ENCODE results near the gene PRKACB.

Gene PRKACB

DNA sequence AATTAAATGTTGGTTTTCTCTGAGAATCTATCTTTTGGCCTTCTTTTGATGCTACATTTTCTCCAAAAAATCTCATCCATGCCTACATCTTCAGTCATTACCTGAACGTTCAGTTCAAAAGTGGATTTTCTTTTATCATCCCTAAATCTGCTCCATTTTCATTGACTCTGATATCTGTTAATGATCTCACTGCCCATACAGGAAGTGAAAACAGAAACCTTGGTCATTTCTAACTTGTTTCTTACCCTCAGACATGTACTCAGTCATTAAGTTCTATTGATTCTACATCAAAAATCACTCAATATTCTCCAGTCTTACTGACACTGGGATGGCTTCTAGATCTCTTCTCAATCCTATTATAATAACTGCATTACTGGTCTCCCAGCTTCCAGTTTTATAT lies 22.7 kb downstream of the PRKACB start:
- H3K4me3 ChIP-seq (ENCODE audit: low read depth, low read length): no peak overlapping the region

DNA sequence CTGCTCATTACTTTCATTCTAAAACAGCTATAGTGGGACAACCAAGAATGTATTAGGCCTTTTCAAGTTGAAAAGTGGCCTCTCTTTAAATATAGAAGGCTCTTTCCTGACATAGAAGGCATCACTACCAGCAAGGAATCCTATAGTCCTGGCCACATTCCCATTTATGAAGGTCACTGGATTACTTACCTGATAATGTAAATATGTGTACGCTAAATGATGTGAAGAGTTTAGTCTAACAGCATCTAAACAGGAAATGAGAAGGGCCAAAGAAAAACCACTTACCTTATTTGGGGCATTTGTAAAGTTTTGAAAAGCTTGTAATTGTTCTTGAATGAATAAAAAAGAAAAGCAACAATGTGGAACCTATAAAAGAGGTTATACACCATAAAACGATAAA lies 24.7 kb downstream of the PRKACB start:
- TF ChIP-seq, protein P1, sequence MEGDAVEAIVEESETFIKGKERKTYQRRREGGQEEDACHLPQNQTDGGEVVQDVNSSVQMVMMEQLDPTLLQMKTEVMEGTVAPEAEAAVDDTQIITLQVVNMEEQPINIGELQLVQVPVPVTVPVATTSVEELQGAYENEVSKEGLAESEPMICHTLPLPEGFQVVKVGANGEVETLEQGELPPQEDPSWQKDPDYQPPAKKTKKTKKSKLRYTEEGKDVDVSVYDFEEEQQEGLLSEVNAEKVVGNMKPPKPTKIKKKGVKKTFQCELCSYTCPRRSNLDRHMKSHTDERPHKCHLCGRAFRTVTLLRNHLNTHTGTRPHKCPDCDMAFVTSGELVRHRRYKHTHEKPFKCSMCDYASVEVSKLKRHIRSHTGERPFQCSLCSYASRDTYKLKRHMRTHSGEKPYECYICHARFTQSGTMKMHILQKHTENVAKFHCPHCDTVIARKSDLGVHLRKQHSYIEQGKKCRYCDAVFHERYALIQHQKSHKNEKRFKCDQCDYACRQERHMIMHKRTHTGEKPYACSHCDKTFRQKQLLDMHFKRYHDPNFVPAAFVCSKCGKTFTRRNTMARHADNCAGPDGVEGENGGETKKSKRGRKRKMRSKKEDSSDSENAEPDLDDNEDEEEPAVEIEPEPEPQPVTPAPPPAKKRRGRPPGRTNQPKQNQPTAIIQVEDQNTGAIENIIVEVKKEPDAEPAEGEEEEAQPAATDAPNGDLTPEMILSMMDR (IDR thresholded peaks at IDR 0.05; ENCODE audit: low read depth, low read length): no peak

More for the DNA sequence above, 22.7 kb downstream of the PRKACB start:
- TF ChIP-seq, protein P1 (IDR thresholded peaks at IDR 0.05; ENCODE audit: low read depth, low read length): no peak

GRCh38 chr1:84170171-84170570 lies 26.1 kb downstream of the PRKACB start:
- TF ChIP-seq, protein P1 (IDR thresholded peaks at IDR 0.05; ENCODE audit: low read depth, low read length): no peak
- H3K4me3 ChIP-seq (ENCODE audit: low read depth, low read length): no peak overlapping the region

More for the DNA sequence above, 24.7 kb downstream of the PRKACB start:
- H3K4me3 ChIP-seq (ENCODE audit: low read depth, low read length): no peak overlapping the region

GRCh38 chr1:84171481-84171880 lies 27.4 kb downstream of the PRKACB start:
- H3K4me3 ChIP-seq (ENCODE audit: low read depth, low read length): no peak overlapping the region
- TF ChIP-seq, protein P1 (IDR thresholded peaks at IDR 0.05; ENCODE audit: low read depth, low read length): no peak

- TF ChIP-seq, protein P1 (IDR thresholded peaks at IDR 0.05; ENCODE audit: low read depth, low read length): no peak
- H3K4me3 ChIP-seq (ENCODE audit: low read depth, low read length): no peak overlapping the region
Measured at GRCh38 chr1:84174051-84174556, 30.0 kb downstream of the PRKACB start.

DNA sequence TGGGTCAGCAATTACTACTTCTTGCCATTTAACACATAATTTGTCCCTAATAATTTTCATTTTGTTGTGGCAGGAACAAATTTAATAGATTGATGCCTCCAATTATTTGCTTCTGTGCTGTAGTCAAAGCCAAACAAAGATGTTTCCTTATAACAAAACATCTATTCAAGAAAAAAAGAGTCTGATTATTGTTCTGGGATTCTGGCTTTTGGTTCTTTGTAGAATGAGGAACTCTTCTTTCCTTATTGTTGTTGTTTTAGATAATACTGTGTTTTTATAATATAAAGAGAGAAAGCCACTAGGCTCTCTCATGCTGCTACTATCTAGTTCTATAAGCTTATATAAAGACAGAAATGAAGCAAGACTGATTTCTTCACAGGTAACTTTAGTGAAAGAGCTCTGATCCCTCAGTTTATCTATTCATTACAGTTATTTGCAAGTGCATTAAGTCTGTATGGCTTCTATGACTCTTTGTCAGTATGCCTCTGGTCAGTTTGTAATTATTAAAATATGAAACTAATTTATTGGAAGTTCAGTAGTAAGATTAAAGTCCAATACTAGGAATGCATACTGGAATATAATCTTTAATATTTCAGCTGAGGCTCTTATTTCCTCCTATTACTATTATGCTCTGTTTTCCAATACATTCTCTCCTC lies 37.4 kb downstream of the PRKACB start:
- H3K4me3 ChIP-seq (ENCODE audit: low read depth, low read length): no peak overlapping the region
- TF ChIP-seq, protein P1 (IDR thresholded peaks at IDR 0.05; ENCODE audit: low read depth, low read length): no peak

DNA sequence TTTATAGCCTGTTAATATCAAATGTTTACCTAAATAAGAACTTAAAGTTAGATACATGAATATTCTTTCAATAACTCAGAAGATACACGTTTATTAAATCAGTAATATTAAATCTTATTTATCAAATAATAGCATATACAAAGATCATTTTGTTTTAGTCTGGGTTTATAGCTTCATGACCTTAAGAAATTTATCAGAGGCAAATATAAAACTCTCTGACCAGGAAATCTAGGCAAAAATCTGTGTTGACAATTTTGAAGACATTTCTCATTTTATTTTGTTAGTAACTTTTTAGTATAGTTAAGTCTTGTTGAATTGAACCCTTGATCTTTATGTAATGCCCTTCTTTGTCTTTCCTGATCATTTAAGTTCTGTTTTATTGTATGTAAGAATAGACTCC lies 46.4 kb downstream of the PRKACB start:
- no peak overlapping the region for H3K4me3 ChIP-seq (ENCODE audit: low read depth, low read length)
- TF ChIP-seq, protein P1 (IDR thresholded peaks at IDR 0.05; ENCODE audit: low read depth, low read length): no peak
